ENCODE data around the gene FAF1.

- no peak for TF ChIP-seq EZH2phosphoT487 (IDR thresholded peaks at IDR 0.05; ENCODE audit: insufficient read depth, low read depth)
- no peak for TF ChIP-seq EZH2 (IDR thresholded peaks at IDR 0.05; ENCODE audit: insufficient read depth, poor library complexity, severe bottlenecking)
These were observed 488.1 kb downstream of the FAF1 start for GRCh38 chr1:50471967-50472366.

Data from GM23248 (cell line).